ENCODE data around the gene UNKL.

GRCh38 chr16:1443980-1444729 is 29.7 kb upstream of the UNKL start, which contains the start of gene CCDC154:
- no peak for TF ChIP-seq REST (tag by site-specific recombination; IDR thresholded peaks at IDR 0.05)
- TF ChIP-seq ZNF513 (tag by site-specific recombination; IDR thresholded peaks at IDR 0.05) = no peak
- peak; percentile 39 for TF ChIP-seq ZNF341 (tag by site-specific recombination; IDR thresholded peaks at IDR 0.05; ENCODE audit: low read depth)
- no peak for TF ChIP-seq ZNF530 (tag by site-specific recombination; IDR thresholded peaks at IDR 0.05; ENCODE audit: low read depth)
- TF ChIP-seq ZNF416 (tag by site-specific recombination; IDR thresholded peaks at IDR 0.05) = no peak
- TF ChIP-seq ZBTB8A (tag by site-specific recombination; IDR thresholded peaks at IDR 0.05) = no peak
- TF ChIP-seq ZBTB20 (tag by site-specific recombination; IDR thresholded peaks at IDR 0.05) = no peak
- no peak for TF ChIP-seq OVOL3 (tag by site-specific recombination; IDR thresholded peaks at IDR 0.05)
- TF ChIP-seq ZNF292 (tag by site-specific recombination; IDR thresholded peaks at IDR 0.05; ENCODE audit: borderline replicate concordance, low read depth) = no peak
- no peak for TF ChIP-seq CTCF (tag by site-specific recombination; IDR thresholded peaks at IDR 0.05)
- TF ChIP-seq ZBTB21 (tag by site-specific recombination; IDR thresholded peaks at IDR 0.05) = no peak
- no peak for TF ChIP-seq ZNF274 (IDR thresholded peaks at IDR 0.05; ENCODE audit: low read length)
- TF ChIP-seq ZNF274 (tag by site-specific recombination; IDR thresholded peaks at IDR 0.05; ENCODE audit: borderline replicate concordance) = no peak
- TF ChIP-seq RBAK (tag by site-specific recombination; IDR thresholded peaks at IDR 0.05) = no peak
